K562 (cell line): Measurements from ENCODE around the gene CAGE1.

Source experiments
- POLR2A ChIP-seq: fragments of 450-650 bp; conservative IDR thresholded peaks from 2 replicates; pipeline ENCODE4 v1.6.1; 2016
- TSHZ1 ChIP-seq: fragments of 250-450 bp; sonication (Bioruptor Pico); IDR thresholded peaks from 2 replicates; pipeline ENCODE4 v1.4.0; 2020; ENCODE audit warnings: mild to moderate bottlenecking, moderate library complexity
- ZNF253 ChIP-seq: fragments of 250-450 bp; sonication (Bioruptor Pico); conservative IDR thresholded peaks from 2 replicates; pipeline ENCODE4 v1.6.1; 2021; ENCODE audit warnings: mild to moderate bottlenecking
- ZNF263 ChIP-seq: sonication (generic); formaldehyde crosslinking; IDR thresholded peaks from 2 replicates; pipeline ENCODE4 v1.8.0; 2022; ENCODE audit warnings: mild to moderate bottlenecking, missing genetic modification reagents, borderline replicate concordance
- ZNF395 ChIP-seq: fragments of 200-800 bp; sonication (Bioruptor generic); IDR thresholded peaks from 2 replicates; pipeline ENCODE4 v1.6.1; 2017; ENCODE audit warnings: missing genetic modification characterization, missing compliant biosample characterization

- TF ChIP-seq TSHZ1 (CRISPR knock-in tag) (no peak), ZNF253 (no peak), ZNF395 (no peak), ZNF263 (no peak), POLR2A (no peak)
Measured at GRCh38 chr6:7438011-7438410, 48.5 kb upstream of the CAGE1 start.
